Kidney glomerular epithelial cell (primary cell): Measurements from ENCODE around the gene BNC1.

Source experiments
- DNase-seq: peaks from one replicate; lab custom pipeline; 2025; lab: John Stamatoyannopoulos, UW

Gene BNC1

GRCh38 chr15:83284559-83285283 lies at the start of gene BNC1:
Gene BNC1 (minus strand): TSS chr15:83284664. CDS start chr15:83284628, 36 bp downstream.
- no peak for DNase-seq

GRCh38 chr15:83327041-83327440 lies 42.6 kb upstream of the BNC1 start:
- no peak for DNase-seq

- DNase-seq: peak; percentile 57
These were observed 40.3 kb upstream of the BNC1 start for GRCh38 chr15:83324799-83325198.

GRCh38 chr15:83323296-83323711 lies 38.8 kb upstream of the BNC1 start:
- peak; percentile 98 for DNase-seq

GRCh38 chr15:83322691-83323090 lies 38.2 kb upstream of the BNC1 start:
- DNase-seq: no peak

- no peak for DNase-seq
These were observed 37.6 kb upstream of the BNC1 start for GRCh38 chr15:83322061-83322460.

- peak; percentile 50 for DNase-seq
These were observed 36.4 kb upstream of the BNC1 start for GRCh38 chr15:83320844-83321243.

GRCh38 chr15:83320404-83320803 lies 35.9 kb upstream of the BNC1 start:
- DNase-seq: no peak

- no peak for DNase-seq
These were observed 35.3 kb upstream of the BNC1 start for GRCh38 chr15:83319771-83320170.

- no peak for DNase-seq
These were observed 34.5 kb upstream of the BNC1 start for GRCh38 chr15:83318861-83319415.

GRCh38 chr15:83318036-83318435 lies 33.6 kb upstream of the BNC1 start:
- DNase-seq: no peak

- DNase-seq: no peak
These were observed 27.6 kb upstream of the BNC1 start for GRCh38 chr15:83312071-83312470.

GRCh38 chr15:83310521-83311456 lies 26.3 kb upstream of the BNC1 start:
- DNase-seq: no peak

GRCh38 chr15:83308671-83309070 lies 24.2 kb upstream of the BNC1 start:
- no peak for DNase-seq

- DNase-seq: peak; percentile 8
These were observed 22.1 kb upstream of the BNC1 start for GRCh38 chr15:83306561-83306960.

GRCh38 chr15:83305704-83306291 lies 21.3 kb upstream of the BNC1 start:
- DNase-seq: peak; percentile 88

- peak; percentile 88 for DNase-seq
These were observed 20.6 kb upstream of the BNC1 start for GRCh38 chr15:83304861-83305703.

GRCh38 chr15:83303535-83303934 lies 19.1 kb upstream of the BNC1 start:
- no peak for DNase-seq

GRCh38 chr15:83300826-83301225 lies 16.4 kb upstream of the BNC1 start:
- peak; percentile 27 for DNase-seq

- DNase-seq: no peak
These were observed 15.0 kb upstream of the BNC1 start for GRCh38 chr15:83299462-83299861.

- DNase-seq: no peak
These were observed 11.0 kb upstream of the BNC1 start for GRCh38 chr15:83295417-83295816.
